ENCODE measurements around the gene NSUN5. TPM values are rescaled to one million over a fixed set of nuclear protein-coding genes. Genes with fewer than 3 reads are reported as not detected.
A peak's percentile ranks its signal among the peaks of the same experiment; 100 is the strongest.
"Not testable (repeated sequence)": the region's sequence is repeated elsewhere in the genome, so short reads cannot be mapped to it uniquely, and the experiment has no call there.

NSUN5 gene
- total RNA-seq, 1 donor from 2014 or later, result 26.8 TPM

DNA sequence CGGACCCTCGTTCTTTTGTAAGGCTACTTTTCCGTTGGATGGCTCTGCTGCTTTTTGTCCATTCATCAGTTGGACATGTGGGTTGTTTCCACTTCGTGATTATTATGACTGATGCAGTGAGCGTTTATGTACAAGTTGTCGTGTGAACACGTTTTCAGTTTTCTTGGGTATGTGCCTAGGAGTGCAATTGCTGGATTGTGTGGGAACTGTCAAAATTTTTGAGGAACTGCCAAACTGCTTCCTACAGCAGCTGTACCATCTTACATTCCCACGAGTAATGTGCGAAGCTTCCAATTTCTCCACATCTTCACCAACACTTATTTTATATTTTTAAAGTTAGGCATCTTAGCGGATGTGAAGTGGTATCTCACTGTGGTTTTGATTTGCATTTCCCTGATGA, 29.7 kb upstream of the NSUN5 start:
- no peak for TF ChIP-seq CTCF (conservative IDR thresholded peaks at IDR 0.05)
- H3K9me3 Mint-ChIP-seq, result no peaks in the 10 kb centered on the region
- no peaks in the 10 kb centered on the region for H3K27me3 Mint-ChIP-seq
- H3K36me3 Mint-ChIP-seq, result no peaks in the 10 kb centered on the region
- no peak for DNase-seq (ENCODE audit: extremely low spot score, unreplicated experiment)
- peaks cover 25% of the 10 kb centered on the region for H3K4me1 Mint-ChIP-seq (ENCODE audit: unreplicated experiment)
- no peak overlapping the region for H3K27ac Mint-ChIP-seq
- no peak overlapping the region for H3K4me3 Mint-ChIP-seq

DNA sequence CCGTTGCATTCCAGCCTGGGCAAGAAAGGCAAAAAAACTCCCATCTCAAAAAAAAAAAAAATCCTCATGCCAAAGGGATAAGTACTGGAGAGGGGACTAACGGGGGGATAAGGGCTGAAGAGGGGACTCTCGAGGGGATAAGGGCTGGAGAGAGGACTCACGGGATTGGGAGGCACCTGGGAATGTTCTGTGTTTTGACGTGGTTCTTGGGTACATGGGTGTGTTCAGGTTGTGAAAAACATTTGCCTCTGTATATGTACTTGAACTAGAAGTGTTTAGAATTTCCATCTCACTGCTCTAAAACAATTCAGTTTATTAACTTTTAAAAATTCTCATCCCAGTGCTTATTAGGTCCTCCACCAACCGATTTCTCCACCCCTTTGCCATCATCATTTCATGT, 23.8 kb upstream of the NSUN5 start:
- no peaks in the 10 kb centered on the region for H3K36me3 Mint-ChIP-seq
- no peaks in the 10 kb centered on the region for H3K9me3 Mint-ChIP-seq
- H3K4me1 Mint-ChIP-seq (ENCODE audit: unreplicated experiment), result peaks cover 44% of the 10 kb centered on the region
- peak overlapping the region; percentile 62 for H3K27ac Mint-ChIP-seq
- no peak for TF ChIP-seq CTCF (conservative IDR thresholded peaks at IDR 0.05)
- H3K4me3 Mint-ChIP-seq, result no peak overlapping the region
- no peak for DNase-seq (ENCODE audit: extremely low spot score, unreplicated experiment)
- H3K27me3 Mint-ChIP-seq, result no peaks in the 10 kb centered on the region

DNA sequence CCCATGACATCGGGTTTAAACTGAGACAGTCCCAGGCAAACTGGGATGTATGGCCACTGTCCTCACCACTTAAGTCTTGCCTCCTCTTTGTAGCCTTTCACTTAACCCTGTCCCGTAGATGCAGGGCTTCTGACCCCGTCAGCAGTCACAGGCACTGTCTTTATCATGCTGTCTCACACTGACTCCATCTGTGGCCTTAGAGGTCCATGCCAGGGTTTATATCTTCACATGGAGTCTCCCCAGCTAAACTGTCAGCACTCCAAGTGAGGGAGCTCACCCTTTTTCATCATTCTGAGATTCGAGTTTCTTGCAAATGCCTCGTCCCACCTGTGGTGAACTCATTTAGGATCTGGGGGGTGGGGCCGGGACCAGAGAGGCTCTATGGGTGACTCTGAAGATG, 22.1 kb upstream of the NSUN5 start:
- no peak overlapping the region for H3K4me3 Mint-ChIP-seq
- no peaks in the 10 kb centered on the region for H3K36me3 Mint-ChIP-seq
- TF ChIP-seq CTCF (conservative IDR thresholded peaks at IDR 0.05), result no peak
- DNase-seq (ENCODE audit: extremely low spot score, unreplicated experiment), result no peak
- no peaks in the 10 kb centered on the region for H3K27me3 Mint-ChIP-seq
- peaks cover 34% of the 10 kb centered on the region for H3K4me1 Mint-ChIP-seq (ENCODE audit: unreplicated experiment)
- H3K27ac Mint-ChIP-seq, result peak overlapping the region; percentile 74
- H3K9me3 Mint-ChIP-seq, result no peaks in the 10 kb centered on the region

DNA sequence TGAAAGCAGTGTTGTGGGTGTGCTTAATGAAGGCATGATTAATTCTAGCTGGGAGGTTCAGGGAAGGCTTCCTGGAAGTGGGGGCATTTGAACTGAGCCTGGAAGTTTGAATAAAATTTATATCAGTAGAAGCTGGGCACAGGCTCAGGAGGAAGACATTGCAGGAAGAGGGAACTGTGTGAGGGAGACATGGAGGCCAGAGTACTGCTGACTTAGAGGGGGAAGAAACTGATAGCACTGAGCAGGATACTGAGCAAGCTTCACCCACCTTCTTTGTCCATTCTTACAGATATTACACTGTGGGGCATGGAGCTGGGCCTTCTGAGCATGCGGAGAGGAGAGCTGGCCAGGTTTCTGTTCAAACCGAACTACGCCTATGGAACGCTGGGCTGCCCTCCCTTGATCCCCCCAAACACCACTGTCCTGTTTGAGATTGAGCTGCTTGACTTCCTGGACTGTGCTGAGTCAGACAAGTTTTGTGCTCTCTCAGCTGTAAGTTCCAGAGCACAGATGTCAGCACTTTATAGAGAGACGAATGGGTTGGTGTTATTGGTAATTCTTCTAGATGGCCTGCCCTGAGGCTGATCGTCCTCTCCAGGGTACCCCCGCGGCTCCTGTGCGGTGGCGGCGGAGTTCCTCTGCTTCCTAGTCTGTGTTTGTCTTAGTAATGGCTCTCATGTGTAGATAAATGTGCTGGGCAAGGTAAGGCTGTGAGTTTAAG, 21.4 kb upstream of the NSUN5 start:
- H3K27me3 Mint-ChIP-seq, result no peaks in the 10 kb centered on the region
- no peak for TF ChIP-seq CTCF (conservative IDR thresholded peaks at IDR 0.05)
- H3K4me3 Mint-ChIP-seq, result peak overlapping the region; percentile 46
- DNase-seq (ENCODE audit: extremely low spot score, unreplicated experiment), result no peak
- H3K27ac Mint-ChIP-seq, result peak overlapping the region; percentile 74
- no peaks in the 10 kb centered on the region for H3K36me3 Mint-ChIP-seq
- H3K4me1 Mint-ChIP-seq (ENCODE audit: unreplicated experiment), result peaks cover 34% of the 10 kb centered on the region
- H3K9me3 Mint-ChIP-seq, result no peaks in the 10 kb centered on the region

- Mint-ChIP-seq H3K9me3 (no peaks in the 10 kb centered on the region), H3K4me3 (no peak overlapping the region), H3K36me3 (no peaks in the 10 kb centered on the region), H3K27ac (no peak overlapping the region), H3K4me1 (ENCODE audit: unreplicated experiment) (peaks cover 30% of the 10 kb centered on the region), H3K27me3 (no peaks in the 10 kb centered on the region)
- no peak for TF ChIP-seq CTCF (conservative IDR thresholded peaks at IDR 0.05)
- DNase-seq (ENCODE audit: extremely low spot score, unreplicated experiment), result no peak
These were observed 20.1 kb upstream of the NSUN5 start for GRCh38 chr7:73328696-73329095.

DNA sequence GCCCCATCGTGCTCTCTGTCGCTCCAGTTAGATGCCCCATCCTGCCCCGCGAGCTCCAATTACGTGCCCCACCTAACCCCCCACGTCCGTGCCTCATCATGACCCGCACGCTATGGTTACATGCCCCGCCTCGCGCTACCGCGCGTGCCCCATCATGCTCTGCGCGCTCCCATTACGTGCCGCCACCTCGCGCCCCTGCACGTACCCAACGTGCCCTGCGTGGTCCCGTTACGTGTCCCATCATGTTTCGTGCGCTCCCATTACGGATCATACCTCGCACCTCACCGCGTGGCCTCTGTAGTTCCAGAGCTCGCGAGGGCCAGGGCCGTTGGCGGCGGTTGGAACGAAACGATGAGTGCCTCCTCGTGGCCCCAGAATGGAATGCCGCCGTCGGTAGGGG, 19.3 kb upstream of the NSUN5 start, which contains the start of the genes FKBP6 and TRIM50:
TSS of gene FKBP6 (plus strand) at position 240 of the 400 bp plus-strand sequence. CDS start 268 bp downstream, outside the sequence.
TSS of gene TRIM50 (minus strand) at position 161 of the 400 bp plus-strand sequence. CDS start 3,295 bp downstream, outside the sequence.
- H3K9me3 Mint-ChIP-seq; H3K36me3 Mint-ChIP-seq; H3K27me3 Mint-ChIP-seq; DNase-seq (ENCODE audit: extremely low spot score, unreplicated experiment); H3K4me3 Mint-ChIP-seq: not testable (repeated sequence)
- Mint-ChIP-seq H3K4me1 (ENCODE audit: unreplicated experiment) (peaks cover 30% of the 10 kb centered on the region), H3K27ac (peak within 1 kb of the TSS; percentile 38)

- not testable (repeated sequence) for H3K9me3 Mint-ChIP-seq; H3K36me3 Mint-ChIP-seq; H3K4me3 Mint-ChIP-seq; H3K27me3 Mint-ChIP-seq; DNase-seq (ENCODE audit: extremely low spot score, unreplicated experiment); H3K27ac Mint-ChIP-seq
- H3K4me1 Mint-ChIP-seq (ENCODE audit: unreplicated experiment), result peaks cover 26% of the 10 kb centered on the region
These were observed 18.8 kb upstream of the NSUN5 start for GRCh38 chr7:73327449-73327848.

GRCh38 chr7:73325424-73325823, 16.8 kb upstream of the NSUN5 start:
- not testable (repeated sequence) for H3K27me3 Mint-ChIP-seq; DNase-seq (ENCODE audit: extremely low spot score, unreplicated experiment); H3K36me3 Mint-ChIP-seq; H3K27ac Mint-ChIP-seq; H3K9me3 Mint-ChIP-seq; H3K4me3 Mint-ChIP-seq
- peaks cover 15% of the 10 kb centered on the region for H3K4me1 Mint-ChIP-seq (ENCODE audit: unreplicated experiment)
